Hematopoietic multipotent progenitor cell (in vitro differentiated cells): Measurements from ENCODE around the gene ODF4. TPM values are rescaled to one million over a fixed set of nuclear protein-coding genes. Genes with fewer than 3 reads are reported as not detected.
"Not testable (repeated sequence)": the region's sequence is repeated elsewhere in the genome, so short reads cannot be mapped to it uniquely, and the experiment has no call there.

Experiments used
- DNase-seq, 3 donors: peaks; one replicate each; pipeline ENCODE4 v3.0.0-alpha.2; 2011 to 2015; ENCODE audit warnings: low read depth in 2 of 3, low spot score in 2 of 3
- total RNA-seq: library from RNA; depleted of rRNA; stranded (reverse); fragments of >200 nt; gene quantifications from one replicate; pipeline ENCODE4 v1.2.3, GENCODE V29; 2012

The ODF4 gene
- total RNA-seq, 1 donor, result not detected

DNA sequence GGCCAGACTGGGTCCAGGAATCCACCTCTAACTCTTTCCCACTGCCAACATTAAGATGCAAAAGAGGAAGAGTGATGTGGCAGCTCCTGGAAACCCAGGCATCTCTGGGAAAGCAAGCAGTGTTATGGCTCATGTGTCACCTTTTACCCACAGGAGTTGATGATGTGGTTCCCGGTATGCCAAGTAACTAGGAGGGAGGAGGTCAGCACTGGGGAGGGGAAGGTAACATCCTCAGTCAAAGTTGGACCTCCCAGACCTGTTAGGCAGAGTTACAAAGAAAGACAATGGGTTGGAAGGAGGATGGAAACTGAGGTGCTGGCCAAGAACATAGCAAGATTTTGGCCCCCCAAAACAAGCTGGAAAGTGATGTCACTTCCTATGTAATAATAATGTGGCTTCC lies 25.5 kb downstream of the ODF4 start:
- no peak for DNase-seq

DNA sequence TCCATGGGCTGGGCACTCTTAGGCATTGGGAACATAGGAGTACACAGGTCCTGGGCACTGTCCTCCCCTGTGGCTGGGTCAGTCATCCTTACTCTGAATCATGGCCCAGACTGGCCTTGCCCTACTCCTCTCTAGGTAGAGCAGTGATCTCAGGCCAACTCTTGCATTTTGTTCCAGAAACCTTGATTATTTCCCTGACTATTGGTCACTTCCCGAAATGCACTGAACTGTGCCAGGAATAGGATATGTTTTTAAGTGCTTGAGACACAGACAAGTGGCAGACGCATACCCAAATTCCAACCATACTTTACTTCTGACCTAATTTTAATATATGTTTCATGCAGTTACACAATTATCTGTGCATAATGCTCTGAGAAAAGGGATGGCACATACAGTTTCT lies 26.6 kb downstream of the ODF4 start:
- DNase-seq, result no peak

DNA sequence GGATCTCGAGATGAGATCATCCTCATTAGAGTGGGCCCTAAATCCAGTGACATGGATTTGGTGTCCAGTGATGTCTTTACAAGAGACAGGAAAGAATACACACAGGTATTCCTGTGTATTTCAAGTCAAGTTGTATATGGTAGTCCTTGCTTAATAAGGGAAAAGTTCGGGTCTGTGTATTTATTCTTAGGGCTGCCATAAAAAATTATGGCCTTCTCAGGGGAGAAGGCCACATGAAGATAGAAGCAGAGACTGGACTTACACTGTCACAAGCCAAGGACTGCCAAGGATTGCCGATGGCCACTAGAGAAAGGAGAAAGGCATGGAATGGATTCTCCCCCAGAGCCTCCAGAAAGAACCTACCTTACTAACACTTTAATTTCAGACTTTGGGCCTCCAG lies 28.6 kb downstream of the ODF4 start:
- DNase-seq, result no peak

DNA sequence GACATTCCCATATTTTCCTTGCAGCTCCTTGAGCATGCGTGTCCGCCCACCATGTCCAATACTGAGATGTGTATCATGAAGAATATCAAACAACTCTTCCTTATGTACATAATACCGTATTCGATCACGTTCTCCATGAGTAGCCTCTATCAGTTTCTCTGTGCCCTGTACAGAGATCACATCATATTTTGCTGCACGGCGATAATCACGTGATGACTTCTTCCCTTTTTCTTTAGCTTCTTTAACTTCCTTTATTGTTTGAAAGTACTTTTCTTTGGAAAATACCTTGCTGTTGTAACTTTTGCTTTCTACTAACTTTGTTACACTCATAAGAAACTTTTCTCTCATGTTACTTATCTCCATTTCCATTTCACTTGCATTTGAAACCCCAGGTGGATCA lies 30.3 kb downstream of the ODF4 start:
- peak in 2 of 3 donors; percentile 35 for DNase-seq

DNA sequence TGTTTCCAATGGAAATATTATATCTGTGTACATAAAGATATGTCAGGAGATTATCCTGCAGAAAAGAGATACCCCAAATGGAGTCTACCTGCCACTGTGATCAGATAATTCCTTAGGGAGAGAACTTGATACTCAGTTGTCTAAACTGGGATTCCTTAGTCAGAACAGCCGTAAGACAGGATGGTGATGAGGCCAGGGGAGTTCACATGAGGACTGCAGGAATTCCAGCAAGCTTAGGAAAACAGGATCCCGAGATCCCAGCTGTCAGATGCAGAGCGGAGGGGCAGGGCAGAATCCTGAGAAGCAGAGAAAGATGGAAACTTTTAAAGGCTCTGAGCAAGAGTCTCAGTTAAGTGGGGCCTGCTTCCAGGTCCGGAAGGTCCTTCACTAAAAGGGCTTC lies 32.1 kb downstream of the ODF4 start:
- DNase-seq, result no peak

DNA sequence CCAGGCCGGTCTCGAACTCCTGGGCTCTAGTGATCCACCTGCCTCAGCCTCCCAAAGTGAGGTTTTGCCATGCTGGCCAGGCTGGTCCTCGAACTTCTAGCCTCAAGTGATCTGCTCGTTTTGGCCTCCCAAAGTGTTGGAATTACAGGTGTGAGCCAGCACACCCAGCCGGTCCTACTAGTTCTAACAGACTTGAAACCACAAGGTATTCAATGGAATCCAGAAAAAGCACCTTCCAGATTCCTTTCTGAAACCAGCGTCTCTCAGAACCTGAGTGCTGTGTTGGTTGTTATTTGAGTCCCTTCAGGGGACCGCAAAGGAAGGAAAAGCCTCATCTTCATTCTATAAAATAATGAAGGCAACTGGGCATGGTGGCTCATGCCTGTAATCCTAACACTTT lies 32.8 kb downstream of the ODF4 start:
- no peak for DNase-seq

DNA sequence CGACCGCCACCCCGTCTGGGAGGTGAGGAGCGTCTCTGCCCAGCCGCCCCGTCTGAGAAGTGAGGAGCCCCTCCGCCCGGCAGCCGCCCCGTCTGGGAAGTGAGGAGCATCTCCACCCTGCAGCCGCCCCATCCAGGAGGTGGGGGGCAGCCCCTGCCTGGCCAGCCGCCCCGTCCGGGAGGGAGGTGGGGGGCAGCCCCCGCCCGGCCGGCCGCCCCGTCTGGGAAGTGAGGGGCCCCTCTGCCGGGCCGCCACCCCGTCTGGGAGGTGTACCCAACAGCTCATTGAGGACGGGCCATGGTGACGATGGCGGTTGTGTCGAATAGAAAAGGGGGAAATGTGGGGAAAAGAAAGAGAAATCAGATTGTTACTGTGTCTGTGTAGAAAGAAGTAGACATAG lies 34.2 kb downstream of the ODF4 start:
- DNase-seq, result not testable (repeated sequence)

DNA sequence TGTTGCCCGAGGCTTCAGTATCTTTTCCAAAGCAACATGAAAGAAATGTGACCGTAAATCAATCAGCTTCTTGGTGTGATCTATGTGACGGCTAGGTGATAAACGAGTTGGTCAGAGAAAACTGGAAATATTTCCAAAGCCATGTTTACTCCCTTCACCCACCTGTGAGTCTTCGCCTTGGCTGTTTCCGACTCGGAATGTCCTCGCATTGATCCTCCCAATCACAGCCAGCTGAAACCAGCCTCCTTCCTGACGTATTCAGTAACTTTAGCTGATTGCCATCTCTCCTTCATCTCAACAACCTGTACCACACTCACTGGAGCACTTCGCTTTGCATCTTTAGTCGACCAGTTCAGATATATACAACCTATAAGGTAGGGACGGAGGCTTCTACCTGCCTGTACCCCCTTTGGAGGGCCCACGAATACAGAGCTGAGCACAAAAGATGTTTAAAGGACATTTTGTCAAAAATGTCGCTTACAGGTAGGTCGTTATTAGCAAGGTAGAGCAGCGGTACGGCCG lies 36.2 kb downstream of the ODF4 start:
- no peak for DNase-seq

DNA sequence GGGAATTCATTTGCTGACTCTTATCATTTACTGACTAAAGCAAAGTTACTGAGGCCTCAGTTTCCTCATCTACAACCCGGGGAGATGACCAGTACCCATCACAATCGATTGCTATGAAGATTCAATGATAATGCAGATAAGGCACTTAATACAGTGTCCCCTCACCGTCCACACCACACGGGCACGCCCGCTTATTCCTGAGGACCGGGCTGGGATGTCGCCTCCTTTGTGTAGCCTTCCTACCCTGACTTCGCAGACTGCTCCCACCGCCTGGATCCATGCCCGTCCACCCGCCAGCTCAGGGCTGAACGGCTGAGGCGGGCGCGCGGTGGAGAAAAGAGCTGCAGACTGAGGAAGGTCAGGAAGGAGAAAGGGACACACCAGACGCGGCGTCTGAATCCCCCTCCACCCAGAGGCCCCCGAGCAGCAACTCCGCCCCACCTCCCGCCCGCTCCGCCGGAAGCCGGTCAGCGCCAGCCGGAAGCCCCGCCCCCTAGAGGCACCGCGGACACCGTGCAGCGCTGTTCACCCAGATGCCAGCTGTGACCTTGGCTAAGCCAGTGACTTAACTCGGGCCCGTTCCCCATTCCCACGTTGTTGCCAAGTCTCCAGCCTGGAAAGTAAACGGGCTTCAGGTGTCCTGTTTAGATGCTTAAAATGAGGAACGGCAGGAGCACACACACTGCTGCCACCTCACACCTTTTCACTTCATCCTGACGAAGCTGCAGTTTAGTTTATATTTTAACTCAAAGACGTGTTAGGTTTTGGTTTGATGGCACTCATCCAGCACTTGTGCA lies 36.8 kb downstream of the ODF4 start, which contains the start of gene KRABD2:
Gene KRABD2, minus strand, starts transcription at position 434 of the 797 bp plus-strand sequence.
- peak; percentile 65 to 92 (median 90) for DNase-seq

DNA sequence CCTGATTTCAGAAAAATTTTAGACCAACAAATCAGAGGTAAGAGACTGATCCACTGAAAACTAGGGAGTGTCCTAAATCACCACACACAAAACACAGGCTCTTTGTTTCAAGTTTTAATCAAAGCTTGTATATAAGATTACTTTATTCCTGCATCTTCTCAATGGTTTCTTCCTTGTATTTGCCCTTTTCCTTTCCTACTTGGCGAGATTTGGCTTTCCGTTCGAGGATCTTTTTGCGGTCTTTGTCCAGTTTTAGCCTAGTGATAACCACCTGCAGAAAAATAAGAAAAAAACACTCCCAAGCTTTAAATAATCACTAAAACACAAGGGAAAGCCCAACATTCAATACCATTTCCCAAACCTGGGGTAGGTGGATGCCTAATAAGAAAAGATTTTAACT lies 37.8 kb downstream of the ODF4 start:
- no peak for DNase-seq

DNA sequence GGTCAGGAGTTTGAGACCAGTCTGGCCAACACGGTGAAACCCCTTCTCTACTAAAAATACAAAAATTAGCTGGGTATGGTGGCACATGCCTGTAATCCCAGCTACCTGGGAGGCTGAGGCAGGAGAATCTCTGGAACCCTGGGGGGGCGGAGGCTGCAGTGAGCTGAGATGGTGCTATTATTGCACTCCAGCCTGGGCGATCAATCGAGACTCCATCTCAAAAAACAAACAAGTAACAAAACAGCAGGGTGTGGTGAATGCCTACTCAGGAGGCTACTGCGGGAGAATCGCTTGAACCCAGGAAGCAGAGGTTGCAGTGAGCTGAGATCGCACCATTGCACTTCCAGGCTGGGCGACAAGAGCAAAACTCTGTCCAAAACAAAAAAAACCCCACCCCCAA lies 38.5 kb downstream of the ODF4 start:
- DNase-seq, result not testable (repeated sequence)

DNA sequence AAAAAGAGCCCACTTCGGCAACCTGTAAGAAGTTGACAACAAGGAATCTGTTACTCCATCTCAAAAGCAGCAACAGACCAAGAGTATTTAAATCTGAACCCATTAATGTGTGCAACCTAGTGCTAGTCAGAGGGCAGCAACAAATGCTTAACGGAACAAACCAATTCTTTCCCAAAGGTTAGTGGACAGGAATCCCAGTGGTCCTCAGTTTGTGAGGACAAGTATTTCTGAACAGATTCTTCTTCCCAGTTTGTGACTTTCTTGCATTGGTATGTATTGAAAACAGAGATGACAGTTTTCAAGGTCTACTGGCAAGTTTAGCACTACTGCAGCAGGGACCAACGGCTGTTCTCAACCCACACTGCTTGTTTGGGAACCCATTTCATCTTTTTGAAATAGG lies 40.4 kb downstream of the ODF4 start:
- no peak for DNase-seq

DNA sequence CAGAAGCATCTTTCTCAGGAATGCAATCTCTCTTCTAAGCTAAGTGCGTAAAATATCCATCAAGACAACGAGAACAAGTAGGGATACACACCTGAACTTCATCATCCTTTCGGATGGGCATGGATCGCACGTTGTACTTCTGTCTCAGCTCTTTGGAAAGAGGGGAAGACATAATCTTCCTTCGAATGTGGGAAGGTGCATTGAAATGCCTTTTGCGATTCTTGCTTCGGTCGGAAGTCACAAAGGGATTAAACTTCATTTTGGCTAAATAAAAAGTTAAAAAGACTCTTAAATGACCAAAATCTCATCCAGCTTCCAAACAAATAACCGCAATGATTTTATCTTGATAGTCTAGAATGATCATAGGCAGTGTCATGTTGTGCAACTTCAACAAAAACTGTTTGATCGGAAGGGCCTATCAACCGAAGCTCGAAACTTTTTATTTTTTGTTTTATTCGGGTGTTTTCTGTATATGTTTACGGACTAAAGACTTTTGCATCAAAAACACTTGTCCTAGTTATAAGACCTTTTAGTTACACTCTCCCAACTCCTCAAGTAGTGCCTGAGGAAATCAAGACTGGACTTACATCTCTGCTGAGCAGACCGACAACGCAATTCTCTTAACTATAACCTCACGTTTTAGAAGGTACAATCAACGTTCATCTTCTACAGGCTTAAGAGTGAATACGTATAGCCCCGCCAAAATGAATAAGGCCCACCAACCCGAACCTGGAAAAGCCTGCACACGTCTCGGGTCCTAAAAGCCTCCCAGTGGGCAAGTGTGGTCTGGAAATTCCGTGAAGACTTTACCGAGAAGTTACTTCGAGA lies 42.6 kb downstream of the ODF4 start:
- no peak for DNase-seq

DNA sequence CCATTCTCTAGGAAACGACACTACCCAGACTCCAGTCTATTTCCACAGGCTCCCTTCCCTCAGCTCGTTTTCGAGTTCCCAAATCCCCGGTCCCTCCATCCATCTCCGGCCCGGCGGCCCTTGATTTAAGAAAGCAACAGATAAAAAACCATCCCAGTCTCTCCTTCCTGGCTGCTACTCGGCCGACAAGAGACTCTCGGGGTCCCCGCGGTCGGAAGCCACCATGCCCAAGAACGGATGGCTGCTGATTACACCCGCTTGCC lies 43.2 kb downstream of the ODF4 start:
- DNase-seq, result no peak

DNA sequence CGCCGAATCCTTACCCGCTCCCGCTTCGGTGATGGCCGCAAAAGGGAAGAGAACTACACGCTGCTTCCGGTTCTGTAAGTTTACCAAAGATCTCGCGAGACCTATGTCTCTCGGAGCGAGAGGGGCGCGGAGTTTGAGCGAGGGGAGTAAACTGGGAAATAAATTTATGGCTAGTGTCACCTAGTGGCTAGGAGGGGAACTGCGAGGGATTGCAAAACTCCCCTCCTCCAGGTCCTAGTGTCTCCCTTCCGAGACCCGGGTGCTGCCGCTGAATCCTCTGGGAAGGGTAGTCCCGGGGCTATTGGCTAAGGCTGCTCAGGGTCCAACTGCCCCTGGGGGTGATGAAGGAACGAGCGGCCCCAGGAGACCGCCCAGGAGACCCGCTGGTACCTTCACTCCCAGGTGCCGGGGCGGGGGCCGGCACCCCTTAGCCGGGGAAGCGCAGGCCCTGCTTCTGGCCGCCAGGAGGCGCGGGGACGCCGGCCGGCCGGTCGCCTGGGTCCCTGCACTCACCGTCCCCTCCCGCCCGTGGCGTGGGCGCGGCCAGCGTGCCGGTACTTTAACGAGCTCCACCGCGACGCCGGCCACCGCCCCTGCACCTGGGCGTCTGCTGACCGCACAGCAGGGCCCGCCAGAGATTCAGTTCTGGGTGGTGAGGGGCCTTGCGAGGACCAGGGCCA lies 43.6 kb downstream of the ODF4 start, which contains the start of gene RPL26:
Gene RPL26, minus strand, starts transcription at position 51 of the 680 bp plus-strand sequence. CDS start 883 bp downstream, outside the sequence.
- DNase-seq, result peak; percentile 92 to 100 (median 95)

DNA sequence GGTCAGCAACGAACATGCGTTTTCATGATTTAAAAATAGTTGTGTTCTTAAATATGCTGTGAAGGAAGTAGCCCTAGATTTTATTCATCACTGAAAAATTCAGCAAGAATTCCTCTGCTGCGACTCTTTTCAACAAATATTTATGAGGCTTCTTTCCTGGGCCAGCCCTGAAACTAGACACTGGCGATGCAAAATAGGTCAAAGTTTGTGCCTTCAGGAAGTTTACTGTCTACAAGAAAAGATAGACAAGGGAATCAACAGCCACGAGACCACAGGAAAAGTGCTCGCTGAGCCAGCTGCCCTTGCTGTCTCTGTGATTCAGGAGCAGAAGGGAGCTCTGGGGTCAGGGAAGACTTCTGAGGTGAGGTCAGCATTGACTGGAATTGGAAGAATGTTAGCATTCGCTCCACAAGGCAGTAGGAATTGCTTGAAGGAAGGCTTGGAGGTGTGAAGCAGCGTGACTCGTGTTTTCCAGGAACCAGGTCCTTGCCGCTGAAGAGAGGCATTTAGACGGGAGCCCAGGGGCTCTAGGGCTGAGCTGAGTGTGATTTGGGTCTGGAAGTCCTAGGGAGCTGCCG lies 45.2 kb downstream of the ODF4 start:
- no peak for DNase-seq

DNA sequence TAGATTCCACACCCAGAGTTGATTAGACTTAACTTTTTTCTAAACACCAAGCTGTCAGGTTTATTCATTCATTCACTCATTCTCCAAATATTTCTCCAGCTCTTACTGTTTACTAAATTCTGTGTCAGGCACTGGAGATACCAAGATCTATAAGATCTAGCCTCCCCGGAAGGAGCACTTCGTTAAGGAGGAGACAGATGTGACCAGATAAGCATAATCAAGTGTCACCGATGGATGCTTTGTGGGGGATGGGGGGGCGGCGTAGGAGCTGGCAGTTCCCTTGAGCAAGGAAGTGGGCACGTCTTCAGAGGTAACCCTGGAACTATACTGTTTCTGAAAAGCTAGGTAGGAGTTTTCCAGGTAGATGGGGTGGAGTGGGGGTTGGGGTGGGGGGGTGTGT lies 47.2 kb downstream of the ODF4 start:
- DNase-seq, result no peak

DNA sequence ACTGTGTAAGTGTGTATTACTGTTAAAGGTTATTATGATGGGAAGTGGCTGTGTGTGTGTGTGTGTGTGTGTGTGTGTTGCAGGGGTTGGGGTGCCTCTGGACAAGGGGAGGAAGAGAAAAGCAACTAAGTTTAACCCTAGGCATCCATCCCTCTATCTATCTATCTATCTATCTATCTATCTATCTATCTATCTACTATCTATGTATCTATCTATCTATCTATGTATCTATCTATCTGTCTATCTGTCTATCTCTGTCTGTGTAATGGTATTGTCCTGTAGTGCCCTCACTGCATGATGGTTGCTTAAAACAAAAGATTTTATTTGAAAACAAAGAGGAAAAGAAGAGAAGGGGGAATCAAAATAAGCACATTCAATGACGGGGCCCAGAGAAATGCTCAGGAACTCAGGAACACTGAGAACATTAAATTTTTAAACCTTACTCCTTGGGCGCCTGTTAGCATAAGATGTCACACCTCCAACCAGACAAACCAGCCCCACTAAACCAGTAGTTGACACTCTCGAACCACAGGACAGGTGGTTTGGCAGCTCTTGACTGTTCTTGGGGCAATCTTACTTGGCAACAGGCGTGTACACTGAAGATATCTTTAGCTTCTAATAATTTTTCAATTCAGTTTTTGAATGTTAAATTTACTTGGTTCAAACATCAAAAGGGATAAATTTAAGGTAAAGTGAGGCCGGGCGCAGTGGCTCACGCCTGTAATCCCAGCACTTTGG lies 48.4 kb downstream of the ODF4 start:
- DNase-seq, result no peak

DNA sequence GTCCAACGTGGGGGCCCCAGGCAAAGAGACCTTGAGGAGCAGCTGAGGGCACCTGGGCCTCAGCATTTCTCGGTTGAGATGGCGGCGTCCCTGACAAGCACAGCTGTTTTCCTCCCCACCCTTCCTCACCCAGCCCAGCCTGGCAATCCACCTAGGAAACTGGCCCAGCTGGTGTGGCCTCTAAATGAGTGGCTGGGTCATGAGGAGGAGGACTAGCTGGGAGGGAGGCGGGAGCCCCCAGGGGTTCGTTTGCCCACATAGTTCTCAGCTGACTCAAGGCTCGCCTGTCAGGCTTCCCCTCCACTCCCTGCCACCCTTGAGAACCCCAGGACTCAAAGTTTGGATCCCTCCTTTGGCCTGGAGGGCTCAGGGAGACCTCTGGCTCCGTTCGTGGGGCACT lies 52.1 kb downstream of the ODF4 start:
- no peak for DNase-seq

DNA sequence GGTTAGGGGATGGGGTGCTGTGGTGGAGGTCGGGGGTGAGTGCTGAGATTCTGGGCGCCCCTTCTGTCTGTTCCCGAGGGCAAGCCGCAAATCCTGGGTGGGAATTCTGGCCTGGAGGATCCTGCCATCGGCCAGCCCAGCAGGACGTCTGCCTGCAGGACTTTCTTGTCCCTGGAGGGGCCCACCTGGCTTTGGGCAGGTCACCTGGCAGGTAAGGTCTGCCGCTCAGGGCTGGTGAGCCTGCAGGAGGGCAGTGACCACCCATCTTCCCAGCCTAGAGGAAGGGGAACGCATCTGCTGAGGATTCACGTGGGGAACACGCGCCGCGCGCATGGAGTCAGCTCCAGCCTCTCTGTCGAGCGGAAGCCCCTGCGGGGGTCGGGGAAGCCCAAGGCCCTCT lies 52.6 kb downstream of the ODF4 start:
- DNase-seq, result no peak
